A549 treated with Mapracorat at 1 μM for 4 hours (cell line): ENCODE data around the gene MRPL30. TPM values are rescaled to one million over a fixed set of nuclear protein-coding genes. Genes with fewer than 3 reads are reported as not detected.

ENCODE experiments used
- total RNA-seq: library from RNA; stranded (reverse); fragments of 200-300 nt; extraction: Qiagen RNA extraction; gene quantifications from 5 replicates; pipeline ENCODE4 v1.2.3, GENCODE V29; 2022

Gene MRPL30
- 31.4 to 57.3 TPM (median 31.8 TPM) in 5 replicates for total RNA-seq

GRCh38 chr2:99180755-99181623 lies at the start of gene MRPL30, which contains the start of gene MITD1:
Gene MRPL30 (plus strand): TSS chr2:99181184. CDS start chr2:99186204, 5,020 bp downstream.
Gene MITD1 (minus strand): TSS chr2:99181058. CDS start chr2:99180981, 77 bp downstream.

GRCh38 chr2:99141110-99142108 lies 39.6 kb upstream of the MRPL30 start, which contains the start of gene C2orf15:
Gene C2orf15 (plus strand): TSS chr2:99141707. CDS start chr2:99150559, 8,852 bp downstream.

GRCh38 chr2:99154643-99155536 lies 26.1 kb upstream of the MRPL30 start, which contains the start of the genes LIPT1 and TSGA10:
Gene LIPT1 (plus strand): TSS chr2:99154967. CDS start chr2:99161958, 6,991 bp downstream.
Gene TSGA10 (minus strand): TSS chr2:99154942. CDS start chr2:99109439, 45,503 bp downstream.

Other genes starting within 250 kb of the MRPL30 start
- 2.5 to 3.8 TPM (median 2.8 TPM) in 5 replicates for gene CRACDL, start 245.0 kb upstream of the MRPL30 start, total RNA-seq
- 0.43 to 1.0 TPM (median 0.81 TPM) in 5 replicates for gene C2orf15, start 39.5 kb upstream of the MRPL30 start, total RNA-seq
- gene TSGA10, start 26.2 kb upstream of the MRPL30 start, total RNA-seq, result 2.0 to 5.5 TPM (median 4.3 TPM) in 5 replicates
- gene LIPT1, start 26.2 kb upstream of the MRPL30 start, total RNA-seq, result 3.1 to 5.6 TPM (median 3.7 TPM) in 5 replicates
- gene MITD1, start 126 bp upstream of the MRPL30 start, total RNA-seq, result 18.9 to 28.2 TPM (median 23.6 TPM) in 5 replicates
- gene LYG2, start 74.5 kb downstream of the MRPL30 start, total RNA-seq, result not detected in 5 replicates
- 0.54 to 1.9 TPM (median 1.1 TPM) in 5 replicates for gene LYG1, start 120.0 kb downstream of the MRPL30 start, total RNA-seq
- gene TXNDC9, start 155.1 kb downstream of the MRPL30 start, total RNA-seq, result 36.6 to 51.1 TPM (median 40.6 TPM) in 5 replicates
- gene EIF5B, start 156.2 kb downstream of the MRPL30 start, total RNA-seq, result 54.5 to 73.7 TPM (median 58.1 TPM) in 5 replicates